Trophoblast cell (in vitro differentiated cells and primary cell): ENCODE measurements around the gene CCL11.

ENCODE experiments used
- DNase-seq, 2 donors: peaks; one replicate each; pipeline ENCODE4 v3.0.0-alpha.2; 2016
- H2AFZ ChIP-seq: 2 replicates; pipeline ENCODE4 v1.6.1; 2013; ENCODE audit warnings: low read length, moderate library complexity, mild to moderate bottlenecking; ENCODE audit not compliant: insufficient read depth, poor library complexity
- H2AK5ac ChIP-seq: 2 replicates; pipeline ENCODE4 v1.6.1; 2013; ENCODE audit warnings: mild to moderate bottlenecking, low read length
- H2BK120ac ChIP-seq: 2 replicates; pipeline ENCODE4 v1.6.1; 2013; ENCODE audit warnings: low read length, mild to moderate bottlenecking, moderate library complexity; ENCODE audit not compliant: insufficient read depth, poor library complexity
- H2BK12ac ChIP-seq: 2 replicates; pipeline ENCODE4 v1.6.1; 2013; ENCODE audit warnings: mild to moderate bottlenecking, low read length, moderate library complexity
- H2BK5ac ChIP-seq: 2 replicates; pipeline ENCODE4 v1.6.1; 2013; ENCODE audit warnings: low read length, low read depth, moderate library complexity, mild to moderate bottlenecking; ENCODE audit not compliant: poor library complexity
- H3K14ac ChIP-seq: 2 replicates; pipeline ENCODE4 v1.6.1; 2013; ENCODE audit warnings: mild to moderate bottlenecking, low read length
- H3K18ac ChIP-seq: 2 replicates; pipeline ENCODE4 v1.6.1; 2013; ENCODE audit warnings: mild to moderate bottlenecking, low read length
- H3K23ac ChIP-seq: 2 replicates; pipeline ENCODE4 v1.6.1; 2013; ENCODE audit warnings: low read length
- H3K27ac ChIP-seq: 2 replicates; pipeline ENCODE4 v1.5.1; 2013; ENCODE audit warnings: low read depth, mild to moderate bottlenecking, inconsistent platforms, low read length, moderate library complexity
- H3K27me3 ChIP-seq: 2 replicates; pipeline ENCODE4 v1.6.1; 2013; ENCODE audit warnings: inconsistent platforms, mild to moderate bottlenecking, low read length, moderate library complexity; ENCODE audit not compliant: insufficient read depth
- H3K36me3 ChIP-seq, 2 experiments: 1 replicate in 1 of 2; 2 replicates in 1 of 2; pipeline ENCODE4 v1.6.1; 2013; ENCODE audit warnings: low read length in 2 of 2, mild to moderate bottlenecking in 2 of 2, moderate library complexity in 1 of 2; ENCODE audit not compliant: insufficient read depth in 2 of 2, control insufficient read depth in 1 of 2
- H3K4ac ChIP-seq: 2 replicates; pipeline ENCODE4 v1.6.1; 2013; ENCODE audit warnings: low read depth, mild to moderate bottlenecking, low read length, moderate library complexity
- H3K4me1 ChIP-seq, 2 experiments: 1 replicate in 1 of 2; 2 replicates in 1 of 2; pipeline ENCODE4 v1.6.1; 2013; ENCODE audit warnings: low read length in 2 of 2, mild to moderate bottlenecking in 2 of 2, moderate library complexity in 1 of 2; ENCODE audit not compliant: insufficient read depth in 2 of 2, control insufficient read depth in 1 of 2
- H3K4me2 ChIP-seq: 2 replicates; pipeline ENCODE4 v1.6.1; 2013; ENCODE audit warnings: inconsistent platforms, mild to moderate bottlenecking, low read length, moderate library complexity
- H3K4me3 ChIP-seq: 2 replicates; pipeline ENCODE4 v1.5.1; 2013; ENCODE audit warnings: mild to moderate bottlenecking, low read depth, low read length, inconsistent platforms
- H3K79me1 ChIP-seq: one replicate; pipeline ENCODE4 v1.6.1; 2013; ENCODE audit warnings: low read length
- H3K79me2 ChIP-seq: 2 replicates; pipeline ENCODE4 v1.6.1; 2013; ENCODE audit warnings: low read length, mild to moderate bottlenecking; ENCODE audit not compliant: control insufficient read depth, insufficient read depth, poor library complexity
- H3K9ac ChIP-seq: 2 replicates; pipeline ENCODE4 v1.6.1; 2013; ENCODE audit warnings: mild to moderate bottlenecking, low read length
- H3K9me3 ChIP-seq: 2 replicates; pipeline ENCODE4 v1.6.1; 2013; ENCODE audit warnings: low read depth, mild to moderate bottlenecking, control low read depth, inconsistent platforms, low read length; ENCODE audit not compliant: insufficient read depth
- H4K12ac ChIP-seq: 2 replicates; pipeline ENCODE4 v1.6.1; 2013; ENCODE audit warnings: low read depth, mild to moderate bottlenecking, low read length, moderate library complexity
- H4K8ac ChIP-seq: 2 replicates; pipeline ENCODE4 v1.6.1; 2013; ENCODE audit warnings: low read depth, mild to moderate bottlenecking, low read length, moderate library complexity
- H4K91ac ChIP-seq: one replicate; pipeline ENCODE4 v1.6.1; 2013; ENCODE audit warnings: low read depth, mild to moderate bottlenecking, low read length, moderate library complexity
- WGBS: extraction: QIAGEN DNeasy Blood & Tissue Kit; methylation state at CpG from one replicate; pipeline ENCODE4 v1.1.7; 2013; ENCODE audit warnings: missing lambda C conversion rate; ENCODE audit not compliant: insufficient read length, insufficient coverage; ENCODE audit errors: extremely low coverage; 5-methylcytosine and 5-hydroxymethylcytosine counted together

CCL11 gene

GRCh38 chr17:34291721-34292348 is 6.3 kb downstream of the CCL11 start:
- Histone ChIP-seq H3K36me3 (no peaks in the 10 kb centered on the region), H3K27ac (no peak overlapping the region), H4K8ac (no peak overlapping the region), H3K9me3 (peaks cover 2% of the 10 kb centered on the region), H2BK12ac (no peak overlapping the region), H2BK120ac (no peak overlapping the region), H3K79me1 (no peaks in the 10 kb centered on the region), H2AK5ac (no peak overlapping the region), H2BK5ac (no peak overlapping the region), H4K12ac (no peak overlapping the region), H3K9ac (no peak overlapping the region), H3K27me3 (no peaks in the 10 kb centered on the region), H3K14ac (no peak overlapping the region), H3K4me3 (no peak overlapping the region), H3K4me2 (no peak overlapping the region), H3K4ac (no peak overlapping the region), H4K91ac (no peak overlapping the region), H3K4me1 (no peaks in the 10 kb centered on the region), H3K23ac (no peak overlapping the region), H3K18ac (no peak overlapping the region), H3K79me2 (no peaks in the 10 kb centered on the region), H2AFZ (no peak overlapping the region)
- DNase-seq, result peak; percentile 52 to 67
- no CpG with 5 or more reads among the region's 6 CpGs for WGBS

DNA sequence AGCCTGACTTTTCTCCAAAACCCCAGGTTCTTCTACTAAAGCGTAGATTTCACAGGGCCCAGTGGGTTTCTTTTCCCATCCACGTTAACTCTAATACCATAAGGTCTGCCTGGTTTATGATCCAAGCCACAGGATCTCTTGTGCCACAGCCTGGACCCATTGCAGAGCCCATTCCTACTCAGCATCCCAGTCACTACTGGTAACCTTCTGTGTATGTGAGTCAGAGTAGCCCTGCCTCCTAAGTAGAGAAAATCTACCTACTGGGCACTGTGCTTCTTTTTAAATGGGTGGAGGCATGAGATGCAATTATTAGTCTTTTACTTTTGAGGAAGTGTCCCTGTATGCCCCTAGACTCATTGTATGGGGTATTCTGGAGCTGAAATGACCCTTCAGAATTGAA is 13.5 kb downstream of the CCL11 start:
- no peak for DNase-seq
- Histone ChIP-seq H2AK5ac (no peak overlapping the region), H3K9ac (no peak overlapping the region), H3K79me1 (peaks cover 1% of the 10 kb centered on the region), H2BK120ac (no peak overlapping the region), H3K9me3 (no peaks in the 10 kb centered on the region), H3K36me3 (no peaks in the 10 kb centered on the region), H3K4me2 (no peak overlapping the region), H3K4me3 (no peak overlapping the region), H3K4me1 (peaks cover 4 to 6% of the 10 kb centered on the region in 2 experiments), H3K4ac (no peak overlapping the region), H3K14ac (no peak overlapping the region), H2BK5ac (no peak overlapping the region), H4K12ac (no peak overlapping the region), H2BK12ac (no peak overlapping the region), H3K18ac (no peak overlapping the region), H2AFZ (no peak overlapping the region), H3K27ac (no peak overlapping the region), H4K8ac (no peak overlapping the region), H3K79me2 (no peaks in the 10 kb centered on the region), H3K23ac (no peak overlapping the region), H3K27me3 (no peaks in the 10 kb centered on the region), H4K91ac (no peak overlapping the region)
- WGBS, result no CpG with 5 or more reads among the region's 2 CpGs

- Histone ChIP-seq H3K27ac (peak overlapping the region; percentile 33), H3K36me3 (no peaks in the 10 kb centered on the region), H4K91ac (no peak overlapping the region), H3K14ac (no peak overlapping the region), H3K4me3 (no peak overlapping the region), H3K18ac (no peak overlapping the region), H2AK5ac (no peak overlapping the region), H4K8ac (no peak overlapping the region), H4K12ac (no peak overlapping the region), H2BK12ac (no peak overlapping the region), H3K23ac (no peak overlapping the region), H3K79me2 (no peaks in the 10 kb centered on the region), H3K79me1 (peaks cover 1% of the 10 kb centered on the region), H2BK5ac (no peak overlapping the region), H2BK120ac (no peak overlapping the region), H3K9ac (no peak overlapping the region), H3K4ac (no peak overlapping the region), H3K4me2 (no peak overlapping the region), H3K9me3 (no peaks in the 10 kb centered on the region), H3K4me1 (peaks cover 4 to 6% of the 10 kb centered on the region in 2 experiments), H3K27me3 (no peaks in the 10 kb centered on the region), H2AFZ (no peak overlapping the region)
- no CpG with 5 or more reads among the region's 3 CpGs for WGBS
- peak; percentile 56 to 75 for DNase-seq
These were observed 14.5 kb downstream of the CCL11 start for GRCh38 chr17:34299956-34300577.

- Histone ChIP-seq H4K12ac (no peak overlapping the region), H3K27ac (peak overlapping the region; percentile 30), H3K4ac (no peak overlapping the region), H3K9ac (no peak overlapping the region), H3K4me2 (no peak overlapping the region), H4K91ac (no peak overlapping the region), H3K27me3 (no peaks in the 10 kb centered on the region), H4K8ac (no peak overlapping the region), H3K36me3 (no peaks in the 10 kb centered on the region), H2BK120ac (no peak overlapping the region), H3K79me2 (no peaks in the 10 kb centered on the region), H3K4me1 (peaks cover 4 to 6% of the 10 kb centered on the region in 2 experiments), H2BK12ac (no peak overlapping the region), H3K18ac (no peak overlapping the region), H2AK5ac (no peak overlapping the region), H2BK5ac (no peak overlapping the region), H3K9me3 (no peaks in the 10 kb centered on the region), H3K4me3 (no peak overlapping the region), H3K79me1 (peaks cover 1% of the 10 kb centered on the region), H2AFZ (no peak overlapping the region), H3K23ac (no peak overlapping the region), H3K14ac (no peak overlapping the region)
- DNase-seq, result peak; percentile 49 to 71
- no CpG with 5 or more reads among the region's 3 CpGs for WGBS
These were observed 15.3 kb downstream of the CCL11 start for GRCh38 chr17:34300652-34301370.
